T-helper 9 cell (primary cell): ENCODE data around the gene NIPA2.
"Not testable (repeated sequence)": the region's sequence is repeated elsewhere in the genome, so short reads cannot be mapped to it uniquely, and the experiment has no call there.

Source experiments
- DNase-seq: peaks from one replicate; pipeline ENCODE4 v3.0.0-alpha.2; 2020
- total RNA-seq, 2 donors: gene quantifications; one replicate each; lab custom pipeline; 2026; lab: John Stamatoyannopoulos, UW

The NIPA2 gene
- 53.8 to 86.0 reads per million in 2 donors for total RNA-seq

- DNase-seq: peak; percentile 98
These were observed at the start of gene NIPA2 for GRCh38 chr15:22838292-22839042. TSS of gene NIPA2 (plus strand) at chr15:22838666. CDS start at chr15:22851732, 13,066 bp downstream.

- no peak for DNase-seq
These were observed 44.4 kb upstream of the NIPA2 start for GRCh38 chr15:22794063-22794462.

- no peak for DNase-seq
These were observed 43.8 kb upstream of the NIPA2 start for GRCh38 chr15:22794621-22795167.

GRCh38 chr15:22795206-22796063 lies 43.0 kb upstream of the NIPA2 start:
- no peak for DNase-seq

GRCh38 chr15:22796079-22796478 lies 42.4 kb upstream of the NIPA2 start:
- DNase-seq: no peak

- DNase-seq: no peak
These were observed 38.6 kb upstream of the NIPA2 start for GRCh38 chr15:22799902-22800301.

GRCh38 chr15:22803006-22803405 lies 35.5 kb upstream of the NIPA2 start:
- DNase-seq: not testable (repeated sequence)

GRCh38 chr15:22806156-22806555 lies 32.3 kb upstream of the NIPA2 start:
- no peak for DNase-seq

- no peak for DNase-seq
These were observed 31.8 kb upstream of the NIPA2 start for GRCh38 chr15:22806664-22807063.

GRCh38 chr15:22807831-22808230 lies 30.6 kb upstream of the NIPA2 start:
- not testable (repeated sequence) for DNase-seq

GRCh38 chr15:22808240-22808639 lies 30.2 kb upstream of the NIPA2 start:
- no peak for DNase-seq

GRCh38 chr15:22808761-22809280 lies 29.6 kb upstream of the NIPA2 start:
- DNase-seq: no peak

- no peak for DNase-seq
These were observed 28.2 kb upstream of the NIPA2 start for GRCh38 chr15:22810033-22810852.

- DNase-seq: no peak
These were observed 27.6 kb upstream of the NIPA2 start for GRCh38 chr15:22810853-22811338.

GRCh38 chr15:22811640-22812039 lies 26.8 kb upstream of the NIPA2 start:
- DNase-seq: no peak

GRCh38 chr15:22813844-22814243 lies 24.6 kb upstream of the NIPA2 start:
- DNase-seq: no peak

- no peak for DNase-seq
These were observed 22.7 kb upstream of the NIPA2 start for GRCh38 chr15:22815766-22816165.

- no peak for DNase-seq
These were observed 18.8 kb upstream of the NIPA2 start for GRCh38 chr15:22819651-22820050.

- no peak for DNase-seq
These were observed 14.9 kb upstream of the NIPA2 start for GRCh38 chr15:22823495-22824128.

- no peak for DNase-seq
These were observed 11.3 kb upstream of the NIPA2 start for GRCh38 chr15:22827125-22827524.

GRCh38 chr15:22831473-22831872 lies 7.0 kb upstream of the NIPA2 start:
- DNase-seq: no peak
